HepG2 (cell line): ENCODE data around the gene NPDC1. TPM values are rescaled to one million over a fixed set of nuclear protein-coding genes. Genes with fewer than 3 reads are reported as not detected.

Experiments
- BRCA1 ChIP-seq: sonication (generic); formaldehyde crosslinking; IDR thresholded peaks from 2 replicates; pipeline ENCODE4 v1.4.0; 2020; ENCODE audit warnings: missing genetic modification reagents
- DBP ChIP-seq: sonication (generic); formaldehyde crosslinking; IDR thresholded peaks from 2 replicates; pipeline ENCODE4 v1.4.0; 2020; ENCODE audit warnings: missing genetic modification reagents; ENCODE audit errors: not compliant biosample characterization
- GLI4 ChIP-seq: sonication (generic); formaldehyde crosslinking; IDR thresholded peaks from 2 replicates; pipeline ENCODE4 v1.5.1; 2020; ENCODE audit warnings: missing genetic modification reagents, mild to moderate bottlenecking, moderate library complexity, borderline replicate concordance
- IRX3 ChIP-seq: sonication (generic); formaldehyde crosslinking; IDR thresholded peaks from 2 replicates; pipeline ENCODE4 v1.8.1; 2023; ENCODE audit warnings: mild to moderate bottlenecking, low read depth, missing genetic modification reagents, borderline replicate concordance
- JUN ChIP-seq: sonication (generic); formaldehyde crosslinking; IDR thresholded peaks from 2 replicates; pipeline ENCODE4 v1.4.0; 2020; ENCODE audit warnings: mild to moderate bottlenecking, missing genetic modification reagents
- MAFK ChIP-seq, 2 experiments: IDR thresholded peaks in 1 of 2; conservative IDR thresholded peaks in 1 of 2; 2 replicates each; pipeline ENCODE4 v1.6.1; 2011; ENCODE audit warnings: improper control_type of control experiment in 2 of 2, low read length in 2 of 2
- MED8 ChIP-seq: sonication (generic); formaldehyde crosslinking; IDR thresholded peaks from 2 replicates; pipeline ENCODE4 v1.8.1; 2023; ENCODE audit warnings: mild to moderate bottlenecking, missing genetic modification reagents; ENCODE audit not compliant: insufficient replicate concordance
- NAIF1 ChIP-seq: sonication (generic); formaldehyde crosslinking; IDR thresholded peaks from 2 replicates; pipeline ENCODE4 v1.5.0; 2020; ENCODE audit warnings: mild to moderate bottlenecking, missing genetic modification reagents, borderline replicate concordance
- RAD21 ChIP-seq: fragments of 450-650 bp; formaldehyde crosslinking; IDR thresholded peaks from 2 replicates; pipeline ENCODE4 v1.5.0; 2020; ENCODE audit warnings: mild to moderate bottlenecking
- SPEN ChIP-seq: sonication (generic); formaldehyde crosslinking; IDR thresholded peaks from 2 replicates; pipeline ENCODE4 v1.5.1; 2020; ENCODE audit warnings: low read depth, mild to moderate bottlenecking, missing genetic modification reagents
- SRF ChIP-seq: IDR thresholded peaks from 2 replicates; pipeline ENCODE4 v1.6.1; 2011; ENCODE audit warnings: mild to moderate bottlenecking, low read depth, low read length, moderate library complexity
- ZNF335 ChIP-seq: sonication (generic); formaldehyde crosslinking; IDR thresholded peaks from 2 replicates; pipeline ENCODE4 v1.4.0; 2020; ENCODE audit warnings: missing genetic modification reagents
- ZNF589 ChIP-seq: sonication (generic); formaldehyde crosslinking; conservative IDR thresholded peaks from 2 replicates; pipeline ENCODE4 v1.8.0; 2022; ENCODE audit warnings: mild to moderate bottlenecking, moderate library complexity, missing genetic modification reagents
- ZNF674 ChIP-seq: sonication (generic); formaldehyde crosslinking; IDR thresholded peaks from 2 replicates; pipeline ENCODE4 v1.5.0; 2020; ENCODE audit warnings: low read depth, mild to moderate bottlenecking, missing genetic modification reagents
- polyA plus RNA-seq, 8 experiments: library from polyadenylated mRNA; depleted of rRNA in 3 of 8; stranded (reverse) in 7 of 8; unstranded in 1 of 8; fragments of >200 nt; fragmentation: Illumina TruSeq in 4 of 8; extraction: Trizol in 4 of 8; gene quantifications; 2 replicates each; pipeline versions ENCODE4 v1.2.1 to v1.2.3, GENCODE V29; 2011 to 2016; ENCODE audit warnings: low read depth in 4 of 8, missing spikeins in 1 of 8, mixed read lengths in 1 of 8; ENCODE audit not compliant: insufficient read depth in 1 of 8
- total RNA-seq, 5 experiments: library from RNA; depleted of rRNA; stranded (reverse); fragments of >200 nt; fragmentation: Illumina TruSeq; extraction: Trizol; gene quantifications; 2 replicates each; pipeline ENCODE4 v1.2.3, GENCODE V29; 2016; ENCODE audit warnings: low read depth in 1 of 5
- TF ChIP-seq, protein P1 (sequence below): sonication (generic); formaldehyde crosslinking; conservative IDR thresholded peaks from 2 replicates; pipeline ENCODE4 v1.4.0; 2020; ENCODE audit warnings: missing genetic modification reagents
- TF ChIP-seq, protein P2 (sequence below): sonication (generic); formaldehyde crosslinking; IDR thresholded peaks from 2 replicates; pipeline ENCODE4 v1.5.0; 2020; ENCODE audit warnings: mild to moderate bottlenecking, low read depth, missing genetic modification reagents, borderline replicate concordance
- TF ChIP-seq, protein P3 (sequence below): sonication (generic); formaldehyde crosslinking; IDR thresholded peaks from 2 replicates; pipeline ENCODE4 v1.8.0; 2022; ENCODE audit warnings: missing genetic modification reagents, mild to moderate bottlenecking, moderate library complexity, borderline replicate concordance
- TF ChIP-seq, protein P4 (sequence below): sonication (generic); formaldehyde crosslinking; conservative IDR thresholded peaks from 2 replicates; pipeline ENCODE4 v1.4.0; 2020; ENCODE audit warnings: missing genetic modification reagents
- TF ChIP-seq, protein P5 (sequence below): sonication (generic); formaldehyde crosslinking; IDR thresholded peaks from 2 replicates; pipeline ENCODE4 v1.8.0; 2022; ENCODE audit warnings: missing genetic modification reagents, mild to moderate bottlenecking, borderline replicate concordance

NPDC1 gene
- total and polyA plus RNA-seq, 2 of the 13 experiments (the other 11 are each of a cell fraction or from before 2014, with no cell fraction given): 0.84 to 5.4 TPM

GRCh38 chr9:137067860-137068538, 22.0 kb upstream of the NPDC1 start (continued):
- TF ChIP-seq BRCA1 (CRISPR knock-in tag) (no peak), ZNF674 (CRISPR knock-in tag) (no peak), MED8 (CRISPR knock-in tag) (no peak), GLI4 (peak; percentile 66; the same call in 1 of the 2 replicates), MAFK (conservative IDR thresholded peaks at IDR 0.05 in 1 of 2, IDR thresholded peaks at IDR 0.05 in 1 of 2; ENCODE audit: low read length in 2 of 2) (no peak), IRX3 (CRISPR knock-in tag) (no peak), SRF (no peak), DBP (no peak), NAIF1 (CRISPR knock-in tag) (no peak; the same call in 1 of the 2 replicates), SPEN (CRISPR knock-in tag) (peak; percentile 68), ZNF335 (CRISPR knock-in tag) (no peak), ZNF589 (CRISPR knock-in tag) (no peak), RAD21 (CRISPR knock-in tag) (peak; percentile 67), JUN (CRISPR knock-in tag) (no peak)
- TF ChIP-seq, protein P1, sequence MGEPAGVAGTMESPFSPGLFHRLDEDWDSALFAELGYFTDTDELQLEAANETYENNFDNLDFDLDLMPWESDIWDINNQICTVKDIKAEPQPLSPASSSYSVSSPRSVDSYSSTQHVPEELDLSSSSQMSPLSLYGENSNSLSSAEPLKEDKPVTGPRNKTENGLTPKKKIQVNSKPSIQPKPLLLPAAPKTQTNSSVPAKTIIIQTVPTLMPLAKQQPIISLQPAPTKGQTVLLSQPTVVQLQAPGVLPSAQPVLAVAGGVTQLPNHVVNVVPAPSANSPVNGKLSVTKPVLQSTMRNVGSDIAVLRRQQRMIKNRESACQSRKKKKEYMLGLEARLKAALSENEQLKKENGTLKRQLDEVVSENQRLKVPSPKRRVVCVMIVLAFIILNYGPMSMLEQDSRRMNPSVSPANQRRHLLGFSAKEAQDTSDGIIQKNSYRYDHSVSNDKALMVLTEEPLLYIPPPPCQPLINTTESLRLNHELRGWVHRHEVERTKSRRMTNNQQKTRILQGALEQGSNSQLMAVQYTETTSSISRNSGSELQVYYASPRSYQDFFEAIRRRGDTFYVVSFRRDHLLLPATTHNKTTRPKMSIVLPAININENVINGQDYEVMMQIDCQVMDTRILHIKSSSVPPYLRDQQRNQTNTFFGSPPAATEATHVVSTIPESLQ (CRISPR knock-in tag): no peak
- TF ChIP-seq, protein P2, sequence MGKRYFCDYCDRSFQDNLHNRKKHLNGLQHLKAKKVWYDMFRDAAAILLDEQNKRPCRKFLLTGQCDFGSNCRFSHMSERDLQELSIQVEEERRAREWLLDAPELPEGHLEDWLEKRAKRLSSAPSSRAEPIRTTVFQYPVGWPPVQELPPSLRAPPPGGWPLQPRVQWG (CRISPR knock-in tag): no peak
- TF ChIP-seq, protein P3, sequence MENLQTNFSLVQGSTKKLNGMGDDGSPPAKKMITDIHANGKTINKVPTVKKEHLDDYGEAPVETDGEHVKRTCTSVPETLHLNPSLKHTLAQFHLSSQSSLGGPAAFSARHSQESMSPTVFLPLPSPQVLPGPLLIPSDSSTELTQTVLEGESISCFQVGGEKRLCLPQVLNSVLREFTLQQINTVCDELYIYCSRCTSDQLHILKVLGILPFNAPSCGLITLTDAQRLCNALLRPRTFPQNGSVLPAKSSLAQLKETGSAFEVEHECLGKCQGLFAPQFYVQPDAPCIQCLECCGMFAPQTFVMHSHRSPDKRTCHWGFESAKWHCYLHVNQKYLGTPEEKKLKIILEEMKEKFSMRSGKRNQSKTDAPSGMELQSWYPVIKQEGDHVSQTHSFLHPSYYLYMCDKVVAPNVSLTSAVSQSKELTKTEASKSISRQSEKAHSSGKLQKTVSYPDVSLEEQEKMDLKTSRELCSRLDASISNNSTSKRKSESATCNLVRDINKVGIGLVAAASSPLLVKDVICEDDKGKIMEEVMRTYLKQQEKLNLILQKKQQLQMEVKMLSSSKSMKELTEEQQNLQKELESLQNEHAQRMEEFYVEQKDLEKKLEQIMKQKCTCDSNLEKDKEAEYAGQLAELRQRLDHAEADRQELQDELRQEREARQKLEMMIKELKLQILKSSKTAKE (CRISPR knock-in tag): no peak
- TF ChIP-seq, protein P4, sequence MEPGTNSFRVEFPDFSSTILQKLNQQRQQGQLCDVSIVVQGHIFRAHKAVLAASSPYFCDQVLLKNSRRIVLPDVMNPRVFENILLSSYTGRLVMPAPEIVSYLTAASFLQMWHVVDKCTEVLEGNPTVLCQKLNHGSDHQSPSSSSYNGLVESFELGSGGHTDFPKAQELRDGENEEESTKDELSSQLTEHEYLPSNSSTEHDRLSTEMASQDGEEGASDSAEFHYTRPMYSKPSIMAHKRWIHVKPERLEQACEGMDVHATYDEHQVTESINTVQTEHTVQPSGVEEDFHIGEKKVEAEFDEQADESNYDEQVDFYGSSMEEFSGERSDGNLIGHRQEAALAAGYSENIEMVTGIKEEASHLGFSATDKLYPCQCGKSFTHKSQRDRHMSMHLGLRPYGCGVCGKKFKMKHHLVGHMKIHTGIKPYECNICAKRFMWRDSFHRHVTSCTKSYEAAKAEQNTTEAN (CRISPR knock-in tag): no peak
- TF ChIP-seq, protein P5, sequence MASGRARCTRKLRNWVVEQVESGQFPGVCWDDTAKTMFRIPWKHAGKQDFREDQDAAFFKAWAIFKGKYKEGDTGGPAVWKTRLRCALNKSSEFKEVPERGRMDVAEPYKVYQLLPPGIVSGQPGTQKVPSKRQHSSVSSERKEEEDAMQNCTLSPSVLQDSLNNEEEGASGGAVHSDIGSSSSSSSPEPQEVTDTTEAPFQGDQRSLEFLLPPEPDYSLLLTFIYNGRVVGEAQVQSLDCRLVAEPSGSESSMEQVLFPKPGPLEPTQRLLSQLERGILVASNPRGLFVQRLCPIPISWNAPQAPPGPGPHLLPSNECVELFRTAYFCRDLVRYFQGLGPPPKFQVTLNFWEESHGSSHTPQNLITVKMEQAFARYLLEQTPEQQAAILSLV: no peak
